Measurements from ENCODE around the gene TAB3. TPM values are rescaled to one million over a fixed set of nuclear protein-coding genes. Genes with fewer than 3 reads are reported as not detected.

Gene TAB3, protein sequence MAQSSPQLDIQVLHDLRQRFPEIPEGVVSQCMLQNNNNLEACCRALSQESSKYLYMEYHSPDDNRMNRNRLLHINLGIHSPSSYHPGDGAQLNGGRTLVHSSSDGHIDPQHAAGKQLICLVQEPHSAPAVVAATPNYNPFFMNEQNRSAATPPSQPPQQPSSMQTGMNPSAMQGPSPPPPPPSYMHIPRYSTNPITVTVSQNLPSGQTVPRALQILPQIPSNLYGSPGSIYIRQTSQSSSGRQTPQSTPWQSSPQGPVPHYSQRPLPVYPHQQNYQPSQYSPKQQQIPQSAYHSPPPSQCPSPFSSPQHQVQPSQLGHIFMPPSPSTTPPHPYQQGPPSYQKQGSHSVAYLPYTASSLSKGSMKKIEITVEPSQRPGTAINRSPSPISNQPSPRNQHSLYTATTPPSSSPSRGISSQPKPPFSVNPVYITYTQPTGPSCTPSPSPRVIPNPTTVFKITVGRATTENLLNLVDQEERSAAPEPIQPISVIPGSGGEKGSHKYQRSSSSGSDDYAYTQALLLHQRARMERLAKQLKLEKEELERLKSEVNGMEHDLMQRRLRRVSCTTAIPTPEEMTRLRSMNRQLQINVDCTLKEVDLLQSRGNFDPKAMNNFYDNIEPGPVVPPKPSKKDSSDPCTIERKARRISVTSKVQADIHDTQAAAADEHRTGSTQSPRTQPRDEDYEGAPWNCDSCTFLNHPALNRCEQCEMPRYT
- total RNA-seq, result 10 to 100 TPM; 18.1 to 22.0 (median 19.3) TPM

DNA sequence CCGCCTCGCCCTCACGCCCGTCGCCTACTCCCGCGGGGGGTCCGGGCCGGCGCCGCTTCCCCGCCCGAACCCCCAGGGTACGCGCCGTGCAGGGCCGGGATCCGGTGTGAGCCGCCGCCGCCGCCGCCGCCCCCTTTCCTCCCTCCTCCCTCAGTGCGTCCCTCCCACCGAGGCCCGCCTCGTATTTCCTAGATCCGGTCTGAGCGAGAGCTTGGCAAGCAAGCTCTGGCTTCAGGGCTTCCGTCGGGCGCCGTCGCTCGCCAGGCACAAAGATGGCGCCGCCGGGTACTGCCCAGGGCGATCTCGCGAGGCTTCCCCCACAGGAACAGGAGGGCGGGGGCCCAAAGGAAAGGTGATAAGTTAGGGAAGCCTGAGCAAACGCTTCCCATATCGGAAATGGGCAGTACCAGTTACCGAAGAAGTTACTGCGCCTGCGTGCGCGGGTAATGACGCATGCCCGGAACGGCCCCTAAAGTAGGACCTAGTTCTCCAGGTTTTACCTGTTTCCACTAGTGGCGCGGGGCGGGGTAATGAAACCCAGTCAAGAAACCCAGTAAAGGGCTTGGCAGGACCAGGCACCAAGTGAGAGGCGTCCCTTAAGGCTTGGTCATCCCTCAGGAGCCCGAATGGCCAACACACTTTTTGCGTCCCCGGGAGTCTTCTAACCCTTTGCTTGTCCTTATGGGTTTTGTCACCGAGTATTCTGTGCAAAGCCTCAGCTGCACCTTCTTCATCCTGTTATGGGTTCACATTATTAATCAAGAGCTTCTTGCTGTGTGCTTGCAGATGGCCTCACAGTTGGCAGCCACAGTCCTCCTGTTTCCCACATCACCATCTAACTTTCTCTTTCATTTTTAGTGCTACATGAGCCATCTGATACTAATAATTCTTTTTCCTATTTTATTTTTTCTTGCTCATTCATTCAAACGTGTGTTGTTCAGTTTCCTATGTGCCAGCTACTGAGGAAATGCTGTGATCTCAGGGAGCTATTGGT is at the start of gene TAB3:
TAB3 (minus strand) TSS at position 108 of the 994 bp plus-strand sequence. CDS start 29,666 bp downstream, outside the sequence.
- Mint-ChIP-seq H3K4me3 (peak within 1 kb of the TSS; percentile 87), H3K27me3 (ENCODE audit: low read depth) (no peaks in the 10 kb centered on the region), H3K36me3 (ENCODE audit: insufficient read depth) (peaks cover 6% of the 10 kb centered on the region), H3K9me3 (no peaks in the 10 kb centered on the region), H3K4me1 (ENCODE audit: low read depth) (peaks cover 36% of the 10 kb centered on the region)
- peak; percentile 88 to 93 for ATAC-seq
- peak; percentile 90 for DNase-seq

DNA sequence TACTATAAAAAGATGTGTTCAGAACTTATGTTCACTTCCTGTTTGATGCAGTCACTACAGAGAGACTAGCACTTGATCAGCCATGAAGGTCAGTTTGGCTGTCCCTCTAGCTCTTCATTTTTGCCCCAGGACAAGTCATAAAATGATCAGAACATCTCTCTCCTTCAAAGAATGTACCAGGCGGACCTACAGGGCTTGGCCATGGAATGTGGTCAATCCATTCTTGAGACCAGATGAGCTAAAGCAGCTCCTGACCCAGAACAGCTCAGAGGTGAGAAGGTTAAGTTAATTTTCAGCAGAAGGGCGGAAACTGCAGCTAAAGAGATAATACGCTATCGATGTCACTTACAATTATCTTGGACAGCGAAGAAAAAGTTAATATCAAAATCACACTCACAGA is 49.2 kb upstream of the TAB3 start:
- no peaks in the 10 kb centered on the region for H3K36me3 Mint-ChIP-seq (ENCODE audit: insufficient read depth)
- H3K4me3 Mint-ChIP-seq, result no peak overlapping the region
- H3K27me3 Mint-ChIP-seq (ENCODE audit: low read depth), result peaks cover 4% of the 10 kb centered on the region
- H3K9me3 Mint-ChIP-seq, result no peaks in the 10 kb centered on the region
- H3K4me1 Mint-ChIP-seq (ENCODE audit: low read depth), result no peaks in the 10 kb centered on the region
- no peak for ATAC-seq
- no peak for DNase-seq

DNA sequence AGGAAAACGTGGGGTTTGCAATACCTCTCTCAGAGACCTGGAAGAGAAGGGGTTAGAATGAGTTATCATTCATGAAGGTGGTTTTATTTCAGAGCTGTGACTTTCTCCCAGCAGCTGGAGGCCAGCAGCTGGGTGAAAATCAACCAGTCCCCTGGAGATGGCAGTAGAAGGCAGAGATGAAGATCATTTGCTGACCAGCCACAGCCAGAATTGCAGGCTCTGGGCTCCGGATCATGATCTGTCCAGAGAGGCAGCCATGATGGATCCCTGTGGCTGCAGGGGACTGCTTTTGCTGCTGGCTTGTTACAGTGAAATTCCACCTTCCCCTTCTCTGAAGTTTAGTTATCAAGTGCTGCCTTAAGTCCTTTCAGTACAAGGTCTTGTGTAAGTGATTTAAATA is 46.9 kb upstream of the TAB3 start:
- Mint-ChIP-seq H3K4me1 (ENCODE audit: low read depth) (no peaks in the 10 kb centered on the region), H3K4me3 (no peak overlapping the region), H3K27me3 (ENCODE audit: low read depth) (no peaks in the 10 kb centered on the region), H3K9me3 (no peaks in the 10 kb centered on the region), H3K36me3 (ENCODE audit: insufficient read depth) (no peaks in the 10 kb centered on the region)
- DNase-seq, result no peak
- no peak for ATAC-seq

DNA sequence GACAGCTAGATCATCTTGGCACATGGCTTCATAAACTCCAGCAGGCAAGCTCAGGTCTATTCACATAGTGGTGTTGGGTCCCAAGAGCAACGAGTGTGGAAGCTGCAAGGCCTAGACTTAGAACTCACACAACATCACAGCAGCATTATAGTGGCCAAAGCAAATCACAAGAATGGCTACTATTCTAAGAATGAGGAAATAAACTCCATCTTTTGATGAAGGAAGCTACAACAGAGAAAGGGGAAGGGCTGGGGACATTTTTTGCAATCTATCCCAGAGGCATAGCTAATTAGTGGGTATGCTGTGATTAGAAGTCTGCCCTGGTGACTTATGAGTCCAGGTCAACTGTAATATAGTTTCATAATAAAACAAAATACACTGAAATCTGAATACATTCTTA is 42.9 kb upstream of the TAB3 start:
- ATAC-seq, result no peak
- Mint-ChIP-seq H3K36me3 (ENCODE audit: insufficient read depth) (no peaks in the 10 kb centered on the region), H3K27me3 (ENCODE audit: low read depth) (no peaks in the 10 kb centered on the region)

DNA sequence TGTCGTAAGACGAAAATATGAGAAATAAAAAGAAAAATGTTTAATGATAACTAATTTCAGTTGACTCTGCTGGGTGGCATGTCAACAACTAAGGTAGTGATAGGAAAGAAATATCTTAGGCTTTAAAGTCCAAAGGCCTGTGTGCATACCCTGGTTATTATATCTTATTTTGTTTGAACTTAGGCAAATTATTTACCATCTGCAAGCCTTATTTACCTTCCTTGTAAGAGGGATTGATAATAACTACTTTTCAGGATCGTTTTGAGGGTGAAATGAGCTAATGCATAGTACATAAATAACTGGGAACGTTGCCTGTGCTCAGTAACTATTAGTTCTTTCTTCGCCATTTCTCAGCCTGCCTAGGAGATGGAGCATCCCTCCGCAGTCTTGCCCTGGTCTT is 41.6 kb upstream of the TAB3 start:
- H3K9me3 Mint-ChIP-seq, result no peaks in the 10 kb centered on the region
- no peak overlapping the region for H3K4me3 Mint-ChIP-seq
- no peaks in the 10 kb centered on the region for H3K4me1 Mint-ChIP-seq (ENCODE audit: low read depth)
- no peaks in the 10 kb centered on the region for H3K36me3 Mint-ChIP-seq (ENCODE audit: insufficient read depth)
- DNase-seq (no peak), ATAC-seq (no peak)
- H3K27me3 Mint-ChIP-seq (ENCODE audit: low read depth), result no peaks in the 10 kb centered on the region

More for the DNA sequence above, 42.9 kb upstream of the TAB3 start:
- H3K4me1 Mint-ChIP-seq (ENCODE audit: low read depth), result no peaks in the 10 kb centered on the region
- DNase-seq, result no peak
- no peaks in the 10 kb centered on the region for H3K9me3 Mint-ChIP-seq
- no peak overlapping the region for H3K4me3 Mint-ChIP-seq

DNA sequence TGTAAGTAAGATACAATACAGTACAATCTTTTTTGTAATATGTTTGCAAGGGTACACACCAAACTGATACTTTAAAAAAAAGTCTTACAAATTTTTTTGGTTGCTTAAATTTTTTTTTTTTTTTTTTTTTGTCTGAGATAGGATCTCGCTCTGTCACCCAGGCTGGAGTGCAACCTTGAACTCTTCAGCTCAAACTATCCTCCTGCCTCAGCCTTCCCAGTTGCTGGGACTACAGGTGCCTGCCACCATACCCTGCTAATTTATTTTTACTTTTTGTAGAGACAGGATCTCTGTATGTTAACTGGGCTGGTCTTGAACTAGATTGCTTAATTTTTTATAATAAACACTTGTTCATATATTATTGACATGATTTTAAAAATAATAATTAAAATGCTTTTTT is 41.1 kb upstream of the TAB3 start:
- H3K4me3 Mint-ChIP-seq, result no peak overlapping the region
- H3K27me3 Mint-ChIP-seq (ENCODE audit: low read depth), result no peaks in the 10 kb centered on the region
- H3K36me3 Mint-ChIP-seq (ENCODE audit: insufficient read depth), result no peaks in the 10 kb centered on the region
- no peaks in the 10 kb centered on the region for H3K4me1 Mint-ChIP-seq (ENCODE audit: low read depth)
- no peak for DNase-seq
- ATAC-seq, result no peak
- no peaks in the 10 kb centered on the region for H3K9me3 Mint-ChIP-seq

DNA sequence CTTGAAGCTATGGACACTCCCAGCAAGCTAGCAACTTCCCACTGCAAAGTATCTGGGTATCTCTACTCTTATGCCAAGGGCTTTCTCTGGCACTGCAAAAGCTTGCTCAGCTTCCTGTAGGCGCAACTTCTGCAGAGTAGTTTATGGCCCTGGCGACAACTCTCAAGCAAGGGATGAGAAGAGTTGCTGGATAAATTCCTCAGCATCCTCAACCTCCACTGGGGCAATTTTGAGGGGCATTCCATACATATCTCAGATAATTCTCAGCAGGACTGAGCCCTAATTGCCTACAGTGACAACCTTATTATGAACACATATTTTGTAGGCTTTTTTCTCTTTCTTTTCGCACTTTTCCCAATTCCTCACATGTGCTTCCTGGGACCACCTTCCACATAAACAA is 31.2 kb upstream of the TAB3 start:
- Mint-ChIP-seq H3K27me3 (ENCODE audit: low read depth) (no peaks in the 10 kb centered on the region), H3K4me1 (ENCODE audit: low read depth) (no peaks in the 10 kb centered on the region), H3K36me3 (ENCODE audit: insufficient read depth) (no peaks in the 10 kb centered on the region), H3K4me3 (no peak overlapping the region), H3K9me3 (no peaks in the 10 kb centered on the region)
- no peak for ATAC-seq
- no peak for DNase-seq

DNA sequence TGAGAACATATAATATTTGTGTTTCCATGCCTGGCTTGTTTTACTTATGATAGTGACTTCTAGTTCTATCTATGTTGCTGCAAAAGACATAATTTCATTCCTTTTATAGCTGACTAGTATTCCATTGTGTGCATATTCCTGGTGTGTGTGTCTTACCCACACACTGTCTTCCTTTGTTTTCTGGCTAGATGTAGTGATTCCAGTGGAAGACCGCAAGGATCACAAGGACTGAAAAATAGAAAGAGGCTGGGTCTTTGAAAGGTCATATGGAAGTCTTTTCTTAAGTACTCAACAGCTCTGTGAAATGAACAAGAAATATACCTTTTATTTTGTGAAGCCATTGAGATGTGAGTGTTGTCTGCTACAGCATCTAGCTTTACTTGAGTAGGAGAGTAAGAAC is 29.4 kb upstream of the TAB3 start:
- H3K4me3 Mint-ChIP-seq, result no peak overlapping the region

DNA sequence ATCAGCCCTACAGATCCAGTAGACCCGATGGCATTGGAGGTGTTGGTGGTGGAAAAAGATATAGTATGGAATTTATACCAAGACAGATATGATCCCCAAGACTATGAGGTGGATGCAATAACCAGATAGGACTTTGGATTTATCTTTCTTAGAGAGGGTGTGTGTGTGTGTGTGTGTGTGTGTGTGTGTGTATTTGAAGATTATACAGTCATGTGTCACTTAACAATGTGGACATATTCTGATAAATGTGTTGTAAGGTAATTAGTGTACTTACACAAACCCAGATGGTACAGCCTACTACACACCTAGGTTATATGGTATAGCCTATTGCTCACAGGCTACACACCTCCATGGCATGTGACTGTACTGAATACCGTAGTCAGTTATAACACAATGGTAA is 24.4 kb upstream of the TAB3 start:
- no peak for ATAC-seq
- Mint-ChIP-seq H3K4me3 (no peak overlapping the region), H3K4me1 (ENCODE audit: low read depth) (peaks cover 2% of the 10 kb centered on the region), H3K36me3 (ENCODE audit: insufficient read depth) (no peaks in the 10 kb centered on the region), H3K27me3 (ENCODE audit: low read depth) (peaks cover 2% of the 10 kb centered on the region), H3K9me3 (no peaks in the 10 kb centered on the region)
- no peak for DNase-seq

More for the DNA sequence above, 29.4 kb upstream of the TAB3 start:
- no peaks in the 10 kb centered on the region for H3K4me1 Mint-ChIP-seq (ENCODE audit: low read depth)
- no peaks in the 10 kb centered on the region for H3K9me3 Mint-ChIP-seq
- H3K36me3 Mint-ChIP-seq (ENCODE audit: insufficient read depth), result no peaks in the 10 kb centered on the region
- H3K27me3 Mint-ChIP-seq (ENCODE audit: low read depth), result no peaks in the 10 kb centered on the region
- DNase-seq (no peak), ATAC-seq (no peak)

DNA sequence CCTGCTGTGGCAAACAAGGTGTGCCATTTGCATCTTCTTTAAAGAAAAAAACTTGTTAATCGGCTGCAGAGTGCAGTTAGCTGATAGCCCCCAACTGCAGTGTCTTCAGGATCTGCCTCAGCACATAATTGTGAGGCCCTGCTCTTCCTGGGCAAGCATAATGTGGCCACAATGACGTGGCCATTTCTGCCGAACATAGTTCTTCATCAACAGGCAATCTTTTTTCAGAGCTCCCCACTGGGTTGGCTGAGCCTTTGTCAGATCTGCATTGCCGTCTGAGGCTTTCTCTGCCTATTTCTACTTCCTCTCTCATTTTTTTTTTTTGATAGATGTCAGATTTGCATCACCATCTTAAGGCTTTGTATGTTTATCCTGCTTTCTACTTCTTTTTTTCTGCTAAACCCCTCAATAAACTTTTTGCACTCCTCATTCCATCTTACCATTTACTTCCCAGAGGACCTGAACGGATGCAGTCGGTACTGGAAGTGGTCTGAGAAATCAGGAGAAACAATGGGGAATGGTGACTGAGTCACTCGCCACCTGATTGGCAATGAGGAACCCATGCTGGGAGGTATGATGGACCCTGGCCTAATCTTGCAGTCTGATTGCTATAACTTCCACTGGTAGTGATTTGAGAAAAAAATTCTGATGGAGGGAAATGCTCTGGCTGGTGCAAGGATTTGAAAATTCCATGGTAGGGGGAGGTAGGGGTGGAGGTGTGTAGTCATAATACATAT is 21.2 kb upstream of the TAB3 start:
- Mint-ChIP-seq H3K27me3 (ENCODE audit: low read depth) (peaks cover 2% of the 10 kb centered on the region), H3K36me3 (ENCODE audit: insufficient read depth) (no peaks in the 10 kb centered on the region), H3K9me3 (no peaks in the 10 kb centered on the region), H3K4me1 (ENCODE audit: low read depth) (peaks cover 2% of the 10 kb centered on the region), H3K4me3 (no peak overlapping the region)
- DNase-seq, result no peak
- ATAC-seq, result peak in 1 of 2 donors; percentile 38

DNA sequence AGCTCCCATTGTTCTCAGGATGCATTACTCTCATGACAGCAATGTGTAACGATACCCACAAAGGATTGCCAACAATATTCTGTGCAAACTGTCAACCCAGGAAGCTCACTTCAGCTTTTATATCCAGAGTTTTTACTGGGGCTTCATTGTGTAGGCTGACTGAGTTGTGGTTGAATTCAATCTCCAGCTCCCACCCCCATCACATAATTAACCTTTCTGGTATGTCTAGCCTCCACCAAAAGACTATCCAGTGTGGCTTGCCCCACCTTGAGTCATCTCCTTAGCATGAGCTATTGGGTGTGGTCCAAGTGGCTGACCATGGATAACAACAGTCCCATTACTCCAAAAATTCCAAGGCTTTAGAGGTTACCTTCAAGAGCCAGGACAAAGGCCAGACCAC is 17.7 kb upstream of the TAB3 start:
- ATAC-seq, result no peak
- no peaks in the 10 kb centered on the region for H3K9me3 Mint-ChIP-seq
- H3K36me3 Mint-ChIP-seq (ENCODE audit: insufficient read depth), result no peaks in the 10 kb centered on the region
- H3K27me3 Mint-ChIP-seq (ENCODE audit: low read depth), result peaks cover 2% of the 10 kb centered on the region
- H3K4me1 Mint-ChIP-seq (ENCODE audit: low read depth), result peaks cover 2% of the 10 kb centered on the region
- no peak for DNase-seq
- H3K4me3 Mint-ChIP-seq, result no peak overlapping the region

DNA sequence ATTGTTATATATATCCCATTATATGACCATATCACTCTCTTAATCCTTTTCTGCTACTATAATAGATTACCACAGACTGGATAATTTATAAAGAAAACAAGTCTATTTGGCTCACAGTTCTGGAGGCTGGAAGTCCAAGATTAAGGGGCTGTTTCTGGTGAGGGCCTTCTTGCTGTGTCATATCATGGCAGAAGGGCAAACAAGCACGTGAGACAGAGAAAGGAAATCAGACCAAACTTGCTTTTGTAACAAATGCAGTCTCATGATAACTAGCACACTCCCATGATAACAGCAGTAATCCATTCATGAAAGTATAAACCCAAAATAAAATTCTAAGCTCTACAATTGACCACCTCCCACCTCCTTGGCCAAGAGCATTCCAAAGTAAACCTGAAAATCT is 16.3 kb upstream of the TAB3 start:
- no peak for DNase-seq
- no peak overlapping the region for H3K4me3 Mint-ChIP-seq
- peaks cover 2% of the 10 kb centered on the region for H3K27me3 Mint-ChIP-seq (ENCODE audit: low read depth)
- ATAC-seq, result no peak
- no peaks in the 10 kb centered on the region for H3K36me3 Mint-ChIP-seq (ENCODE audit: insufficient read depth)
- peaks cover 1% of the 10 kb centered on the region for H3K4me1 Mint-ChIP-seq (ENCODE audit: low read depth)
- H3K9me3 Mint-ChIP-seq, result no peaks in the 10 kb centered on the region

DNA sequence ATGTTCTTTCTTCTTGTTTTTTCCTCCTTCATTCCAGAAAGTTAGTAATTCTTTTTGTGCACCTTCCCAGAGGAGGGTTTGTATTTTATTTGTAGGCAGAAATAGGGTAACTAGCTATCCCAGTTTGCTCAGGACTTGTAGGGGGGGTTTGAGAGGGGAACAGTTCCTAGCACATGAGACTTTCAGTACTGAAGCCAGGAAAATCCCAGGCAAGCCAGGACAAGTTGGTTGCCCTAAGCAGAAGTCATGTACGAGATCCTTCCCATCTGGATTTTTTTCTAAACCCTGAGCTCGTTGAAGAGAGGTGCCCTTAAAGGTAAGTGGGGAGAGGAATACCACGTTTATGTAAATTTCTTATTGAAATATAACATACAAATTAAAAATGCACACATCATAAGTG is 15.6 kb upstream of the TAB3 start:
- DNase-seq (no peak), ATAC-seq (no peak)
- Mint-ChIP-seq H3K27me3 (ENCODE audit: low read depth) (peaks cover 2% of the 10 kb centered on the region), H3K36me3 (ENCODE audit: insufficient read depth) (no peaks in the 10 kb centered on the region), H3K9me3 (no peaks in the 10 kb centered on the region), H3K4me1 (ENCODE audit: low read depth) (peaks cover 1% of the 10 kb centered on the region), H3K4me3 (no peak overlapping the region)

DNA sequence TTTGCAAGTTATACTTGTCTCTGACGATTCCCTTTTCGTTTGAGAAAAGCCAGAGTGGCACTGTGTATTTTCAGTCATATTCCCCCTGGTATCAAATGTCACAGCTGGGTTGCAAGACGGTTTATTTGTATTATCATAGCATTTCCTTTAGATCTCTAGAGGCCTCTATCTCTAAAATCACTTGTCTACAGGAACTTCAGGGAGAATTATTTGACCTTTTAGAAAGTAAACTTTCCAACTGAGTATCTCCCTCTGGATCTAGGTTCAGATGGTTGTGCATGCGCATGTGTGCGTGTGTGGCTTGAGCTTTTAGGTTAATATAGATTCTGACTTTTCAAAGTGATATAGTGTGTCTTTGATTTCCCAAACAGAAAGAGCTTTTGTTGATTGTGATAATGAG is 15.1 kb upstream of the TAB3 start:
- Mint-ChIP-seq H3K27me3 (ENCODE audit: low read depth) (peaks cover 2% of the 10 kb centered on the region), H3K36me3 (ENCODE audit: insufficient read depth) (no peaks in the 10 kb centered on the region), H3K4me1 (ENCODE audit: low read depth) (peaks cover 1% of the 10 kb centered on the region), H3K4me3 (no peak overlapping the region), H3K9me3 (no peaks in the 10 kb centered on the region)
- ATAC-seq, result no peak
- no peak for DNase-seq

Data from activated T-cell treated with anti-CD3 and anti-CD28 coated beads, Interleukin-2, amount 50 U/mL, for 4 hours (primary cell).